ENCODE measurements around the gene DDX25. TPM values are rescaled to one million over a fixed set of nuclear protein-coding genes. Genes with fewer than 3 reads are reported as not detected.

The DDX25 gene
- total RNA-seq, 1 donor: not detected

DNA sequence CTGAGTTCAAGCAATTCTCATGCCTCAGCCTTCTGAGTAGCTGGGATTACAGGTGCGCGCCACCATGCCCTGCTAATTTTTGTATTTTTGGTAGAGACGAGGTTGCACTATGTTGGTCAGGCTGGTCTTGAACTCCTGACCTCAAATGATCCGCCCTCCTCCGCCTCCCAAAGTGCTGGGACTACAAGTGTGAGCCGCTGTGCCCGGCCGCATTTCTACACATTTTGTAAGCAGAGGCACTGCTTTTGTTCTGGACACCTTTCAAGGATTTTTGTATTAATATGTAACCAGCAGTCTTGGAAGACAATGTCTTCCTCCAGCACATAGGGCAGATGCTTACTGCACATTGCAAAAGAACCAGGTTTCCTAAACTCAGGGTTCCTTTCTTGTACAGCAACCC lies 30.2 kb downstream of the DDX25 start:
- TF ChIP-seq, protein P1, sequence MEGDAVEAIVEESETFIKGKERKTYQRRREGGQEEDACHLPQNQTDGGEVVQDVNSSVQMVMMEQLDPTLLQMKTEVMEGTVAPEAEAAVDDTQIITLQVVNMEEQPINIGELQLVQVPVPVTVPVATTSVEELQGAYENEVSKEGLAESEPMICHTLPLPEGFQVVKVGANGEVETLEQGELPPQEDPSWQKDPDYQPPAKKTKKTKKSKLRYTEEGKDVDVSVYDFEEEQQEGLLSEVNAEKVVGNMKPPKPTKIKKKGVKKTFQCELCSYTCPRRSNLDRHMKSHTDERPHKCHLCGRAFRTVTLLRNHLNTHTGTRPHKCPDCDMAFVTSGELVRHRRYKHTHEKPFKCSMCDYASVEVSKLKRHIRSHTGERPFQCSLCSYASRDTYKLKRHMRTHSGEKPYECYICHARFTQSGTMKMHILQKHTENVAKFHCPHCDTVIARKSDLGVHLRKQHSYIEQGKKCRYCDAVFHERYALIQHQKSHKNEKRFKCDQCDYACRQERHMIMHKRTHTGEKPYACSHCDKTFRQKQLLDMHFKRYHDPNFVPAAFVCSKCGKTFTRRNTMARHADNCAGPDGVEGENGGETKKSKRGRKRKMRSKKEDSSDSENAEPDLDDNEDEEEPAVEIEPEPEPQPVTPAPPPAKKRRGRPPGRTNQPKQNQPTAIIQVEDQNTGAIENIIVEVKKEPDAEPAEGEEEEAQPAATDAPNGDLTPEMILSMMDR (IDR thresholded peaks at IDR 0.05; ENCODE audit: insufficient read depth, low read depth, low read length): no peak
- no peak overlapping the region for H3K4me3 ChIP-seq (ENCODE audit: low read depth, low read length)
- DNase-seq (ENCODE audit: low read depth): no peak

GRCh38 chr11:125935056-125935455 lies 30.7 kb downstream of the DDX25 start:
- no peak overlapping the region for H3K4me3 ChIP-seq (ENCODE audit: low read depth, low read length)
- DNase-seq (ENCODE audit: low read depth): no peak

DNA sequence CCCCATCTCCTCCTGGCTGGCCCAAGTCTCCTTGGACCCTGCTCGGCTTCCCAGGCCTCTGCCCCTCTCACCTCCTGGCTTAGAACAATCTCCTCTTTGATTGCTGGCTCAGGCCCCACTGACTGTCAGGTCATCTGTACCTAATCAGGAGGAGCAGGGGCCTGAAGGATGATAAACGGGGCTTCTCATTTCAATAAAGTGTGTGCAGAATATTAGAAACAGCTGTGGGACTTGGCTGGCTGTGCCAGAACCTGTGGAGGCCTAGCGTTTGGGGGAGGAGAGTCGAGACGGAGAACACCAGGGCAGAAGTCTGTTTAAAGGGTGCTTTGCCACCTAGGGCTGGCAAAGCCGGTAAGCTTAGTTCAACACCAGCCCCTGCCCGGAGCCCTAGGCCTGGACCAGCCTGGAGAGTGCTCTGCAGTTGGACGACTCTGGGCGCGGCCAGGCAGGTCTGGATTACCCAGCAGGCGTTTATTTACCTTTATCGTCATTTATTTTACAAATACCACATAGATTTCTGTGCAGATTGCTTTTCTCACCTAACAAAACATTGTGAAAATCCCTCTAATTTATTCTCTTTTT lies 31.4 kb downstream of the DDX25 start:
- TF ChIP-seq, protein P1 (IDR thresholded peaks at IDR 0.05; ENCODE audit: insufficient read depth, low read depth, low read length): no peak
- H3K4me3 ChIP-seq (ENCODE audit: low read depth, low read length): no peak overlapping the region
- no peak for DNase-seq (ENCODE audit: low read depth)

More at GRCh38 chr11:125935056-125935455, 30.7 kb downstream of the DDX25 start:
- TF ChIP-seq, protein P1 (IDR thresholded peaks at IDR 0.05; ENCODE audit: insufficient read depth, low read depth, low read length): no peak

DNA sequence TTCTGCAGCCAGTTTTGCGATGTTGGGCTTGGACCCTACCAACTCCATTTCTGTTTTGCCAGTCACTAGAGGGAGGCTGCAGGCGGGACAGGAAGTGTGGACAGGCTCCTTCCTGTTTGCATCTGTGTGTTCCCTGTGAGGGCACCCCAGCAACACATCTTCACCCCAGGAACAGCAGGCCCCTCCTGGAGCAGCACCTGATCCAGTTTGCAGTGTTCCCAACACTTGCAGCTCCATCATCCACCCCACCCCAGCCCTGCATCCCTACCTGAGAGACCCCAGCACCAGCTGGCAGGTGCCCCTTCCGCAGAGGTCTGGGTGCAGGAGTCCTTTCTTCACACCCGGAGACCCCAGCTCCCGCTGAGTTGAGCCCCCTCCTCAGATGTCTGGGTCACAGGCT lies 34.1 kb downstream of the DDX25 start:
- TF ChIP-seq, protein P1 (IDR thresholded peaks at IDR 0.05; ENCODE audit: insufficient read depth, low read depth, low read length): no peak
- no peak for DNase-seq (ENCODE audit: low read depth)
- no peak overlapping the region for H3K4me3 ChIP-seq (ENCODE audit: low read depth, low read length)

- DNase-seq (ENCODE audit: low read depth): no peak
- H3K4me3 ChIP-seq (ENCODE audit: low read depth, low read length): no peak overlapping the region
- TF ChIP-seq, protein P1 (IDR thresholded peaks at IDR 0.05; ENCODE audit: insufficient read depth, low read depth, low read length): no peak
Measured at GRCh38 chr11:125939081-125939521, 34.8 kb downstream of the DDX25 start.

DNA sequence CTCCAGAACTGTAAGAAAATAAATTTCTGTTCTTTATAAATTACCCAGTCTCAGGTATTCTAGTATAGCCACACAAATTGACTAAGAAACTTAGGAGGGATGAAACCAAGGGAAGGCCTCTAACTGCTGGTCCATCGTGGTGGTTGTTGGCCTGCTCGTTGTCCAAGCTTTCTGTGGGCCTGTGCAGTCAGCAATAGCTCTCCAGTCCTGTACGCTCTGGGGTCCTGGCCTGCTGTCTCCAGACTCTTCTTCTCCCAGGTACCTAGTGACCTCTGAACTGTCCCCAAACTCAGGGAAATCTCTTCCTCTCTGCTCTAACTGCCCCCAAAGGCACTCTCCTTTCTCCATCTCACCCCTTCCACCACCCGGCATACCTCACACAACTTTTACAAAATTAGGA lies 35.8 kb downstream of the DDX25 start:
- DNase-seq (ENCODE audit: low read depth): no peak
- no peak overlapping the region for H3K4me3 ChIP-seq (ENCODE audit: low read depth, low read length)
- TF ChIP-seq, protein P1 (IDR thresholded peaks at IDR 0.05; ENCODE audit: insufficient read depth, low read depth, low read length): no peak

DNA sequence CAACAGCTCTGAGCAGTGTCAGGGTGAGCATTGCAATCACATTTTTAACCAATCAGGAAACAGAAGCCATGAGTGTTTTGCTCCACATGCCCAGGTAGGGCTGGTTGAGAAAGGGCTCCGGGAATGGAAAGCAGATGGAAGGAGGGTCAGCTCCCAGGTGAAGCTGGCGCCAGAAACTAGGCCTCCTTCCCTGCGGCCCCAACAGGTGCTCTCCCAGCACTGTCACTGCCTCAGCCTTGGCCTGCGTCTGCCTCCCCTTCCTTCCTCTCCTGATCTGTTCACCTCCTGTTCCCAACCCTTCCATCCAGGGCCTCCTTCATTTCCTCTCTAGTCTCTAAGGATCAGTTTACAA lies 36.9 kb downstream of the DDX25 start:
- TF ChIP-seq, protein P1 (IDR thresholded peaks at IDR 0.05; ENCODE audit: insufficient read depth, low read depth, low read length): no peak
- DNase-seq (ENCODE audit: low read depth): no peak
- H3K4me3 ChIP-seq (ENCODE audit: low read depth, low read length): no peak overlapping the region
